DMS 273 (cell line): Measurements from ENCODE around the gene ITPKA.
"Not testable (repeated sequence)": the region's sequence is repeated elsewhere in the genome, so short reads cannot be mapped to it uniquely, and the experiment has no call there.

Experiments used
- DNase-seq: peaks from one replicate; lab custom pipeline; 2025; ENCODE audit not compliant: unreplicated experiment; lab: John Stamatoyannopoulos, UW

ITPKA gene

DNA sequence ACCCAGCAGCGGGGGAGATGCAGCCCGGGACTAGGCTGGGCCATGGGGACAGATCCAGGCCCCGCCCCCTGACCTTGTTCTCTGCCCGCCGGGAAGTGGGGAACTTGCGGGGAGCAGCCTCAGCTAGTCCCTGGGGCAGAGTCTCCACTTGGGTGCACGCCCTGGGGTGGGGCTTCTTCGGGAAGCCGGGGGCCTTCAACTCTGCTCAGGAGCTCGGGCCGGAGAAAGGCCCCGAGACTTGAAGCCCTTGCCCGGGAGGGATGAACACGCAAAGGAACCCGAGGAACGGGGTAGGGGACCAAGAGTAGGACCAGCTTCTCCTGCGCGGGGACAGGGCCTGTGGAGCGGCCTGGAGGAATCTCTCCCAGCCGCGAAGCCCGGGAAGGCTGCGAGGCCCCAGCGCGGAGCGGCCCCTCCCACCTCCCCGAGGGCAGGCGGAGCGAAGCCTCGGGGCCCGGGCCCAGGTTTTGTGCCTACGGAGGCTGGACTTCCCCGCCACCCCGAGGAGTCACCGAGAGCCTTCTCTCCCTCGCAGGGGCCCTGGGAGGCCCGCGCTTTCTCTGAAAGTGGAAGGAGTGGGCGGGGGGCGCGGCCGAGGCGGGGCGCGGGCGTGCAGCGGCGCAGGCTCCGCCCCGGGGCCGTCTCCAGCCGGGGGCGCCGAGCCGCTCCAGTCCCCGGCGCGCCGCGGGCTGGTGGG, at the start of gene ITPKA:
TSS of gene ITPKA (plus strand) at position 670 of the 697 bp plus-strand sequence. CDS start 54 bp downstream, outside the sequence.
- DNase-seq = peak; percentile 83

DNA sequence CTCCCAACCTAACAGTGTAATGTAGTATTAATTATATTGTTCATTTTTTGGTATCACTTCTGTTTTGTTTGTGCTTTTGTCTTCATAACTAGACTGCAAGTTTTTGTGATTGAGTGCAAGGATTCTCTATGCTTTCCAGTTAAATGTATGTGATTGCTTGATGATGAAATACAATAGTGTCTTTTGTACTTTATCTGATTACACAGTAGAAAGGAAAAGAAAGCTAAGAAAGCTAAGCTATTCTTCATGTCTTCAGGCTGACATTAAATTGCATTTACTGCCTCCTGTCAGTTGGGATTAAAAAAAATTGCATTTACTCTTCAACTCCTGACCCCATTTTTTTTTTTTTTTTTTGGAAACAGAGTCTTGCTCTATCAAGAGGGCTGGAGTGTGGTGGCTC, 48.3 kb upstream of the ITPKA start:
- no peak for DNase-seq

DNA sequence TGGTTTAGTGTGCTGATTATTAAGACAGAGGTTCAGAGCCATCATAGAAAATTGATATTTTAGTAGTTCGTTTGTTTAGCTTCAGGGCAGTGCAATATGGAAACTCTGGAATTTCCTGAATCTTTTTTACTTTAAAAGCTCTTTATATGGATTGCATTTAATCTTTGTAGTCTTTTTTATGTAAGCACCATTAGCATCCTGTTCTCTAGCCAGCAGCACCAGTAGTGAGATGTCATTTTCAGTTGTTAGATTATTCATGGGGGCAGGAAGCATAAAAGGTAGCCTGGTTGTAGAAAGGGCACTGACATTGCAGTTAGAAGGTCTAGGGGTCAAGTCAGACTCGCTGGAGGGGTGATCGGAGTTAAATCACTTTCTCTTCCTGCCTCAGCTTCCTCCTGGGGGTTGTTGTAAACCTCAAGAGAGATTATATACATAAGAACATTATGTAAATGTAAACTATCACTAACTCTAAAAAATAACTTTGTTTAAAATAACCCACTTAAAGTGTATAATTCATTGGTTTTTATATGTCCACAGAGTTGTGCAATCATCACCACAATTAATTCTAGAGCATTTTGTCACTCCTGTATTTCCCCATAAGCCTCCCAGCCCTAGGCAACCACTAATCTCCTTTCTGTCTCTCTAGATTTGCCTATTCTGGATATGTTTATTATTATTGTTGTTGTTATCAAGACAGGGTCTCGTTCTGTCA, 31.4 kb upstream of the ITPKA start:
- no peak for DNase-seq

DNA sequence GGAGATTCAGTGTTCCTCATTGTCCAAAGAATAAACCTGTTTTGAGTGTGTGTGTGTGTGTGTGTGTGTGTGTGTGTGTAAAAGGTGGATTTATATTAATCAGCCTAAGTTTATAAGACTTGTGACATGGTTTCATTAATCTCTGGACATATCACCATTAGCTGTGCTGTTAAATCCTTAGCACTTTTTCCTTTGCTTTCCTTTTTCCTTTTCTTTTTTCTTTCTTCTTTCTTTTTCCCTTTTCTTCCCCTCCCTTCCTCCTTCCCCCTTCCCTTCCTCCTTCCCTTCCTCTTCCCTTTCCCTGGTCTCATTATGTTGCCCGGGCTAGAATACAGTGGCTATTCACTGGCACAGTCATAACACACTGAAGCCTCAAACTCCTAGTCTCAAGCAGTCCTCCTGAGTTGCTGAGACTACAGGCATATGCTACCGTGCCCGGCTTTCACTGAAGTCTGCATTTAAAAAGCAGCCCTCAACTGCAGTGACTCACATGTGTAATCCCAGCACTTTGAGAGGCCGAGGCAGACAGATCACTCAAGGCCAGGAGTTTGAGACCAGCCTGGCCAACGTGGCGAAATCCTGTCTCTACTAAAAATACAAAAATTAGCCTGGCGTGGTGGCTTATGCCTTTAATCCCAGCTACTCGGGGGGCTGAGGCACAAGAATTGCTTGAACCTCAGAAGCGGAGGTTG, 28.6 kb upstream of the ITPKA start:
- DNase-seq = no peak

DNA sequence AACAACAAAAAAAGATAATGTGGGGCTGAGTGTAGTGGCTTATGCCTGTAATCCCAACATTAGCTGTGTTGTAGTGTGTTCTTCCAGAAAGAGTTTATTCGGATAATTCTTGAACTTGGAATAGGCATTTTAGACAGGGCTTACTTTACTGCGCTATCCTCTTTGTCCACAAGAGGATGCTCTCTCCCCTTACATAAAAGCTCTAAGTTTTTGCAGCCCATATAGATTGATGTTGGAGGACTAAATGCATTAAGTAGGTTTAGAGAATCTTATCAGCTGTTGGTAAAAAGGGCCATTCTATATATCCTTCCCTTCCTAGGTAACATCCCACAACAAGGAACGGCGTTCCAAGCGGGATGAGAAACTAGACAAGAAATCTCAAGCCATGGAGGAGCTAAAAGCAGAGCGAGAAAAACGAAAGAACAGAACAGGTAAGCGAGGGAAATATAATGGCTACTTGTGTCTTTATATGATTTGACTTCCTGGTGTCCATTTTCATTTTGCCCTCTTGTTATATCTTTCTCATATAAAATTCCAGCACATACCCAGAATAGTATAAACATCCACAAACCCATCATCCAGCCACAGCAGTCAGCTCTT, 27.8 kb upstream of the ITPKA start:
- DNase-seq = peak; percentile 58

DNA sequence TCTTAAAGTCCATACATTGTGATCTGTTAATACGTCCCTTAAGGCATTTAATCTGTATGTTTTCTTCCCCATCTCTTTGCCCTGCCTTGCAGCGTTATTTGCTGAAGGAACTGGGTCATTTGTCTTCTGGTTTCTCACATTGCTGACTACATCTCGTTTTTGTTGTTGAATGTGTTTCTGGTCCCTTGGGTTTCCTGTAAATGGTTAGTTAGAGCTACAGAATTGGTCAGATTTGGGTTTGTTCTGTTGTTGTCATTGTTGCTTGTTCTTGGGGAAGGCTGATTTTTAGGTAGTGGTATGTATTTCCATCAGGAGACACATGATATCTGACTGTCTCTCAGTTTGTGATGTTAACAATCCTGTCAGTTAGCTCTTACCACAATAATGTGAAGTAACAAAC, 27.0 kb upstream of the ITPKA start:
- DNase-seq = no peak

DNA sequence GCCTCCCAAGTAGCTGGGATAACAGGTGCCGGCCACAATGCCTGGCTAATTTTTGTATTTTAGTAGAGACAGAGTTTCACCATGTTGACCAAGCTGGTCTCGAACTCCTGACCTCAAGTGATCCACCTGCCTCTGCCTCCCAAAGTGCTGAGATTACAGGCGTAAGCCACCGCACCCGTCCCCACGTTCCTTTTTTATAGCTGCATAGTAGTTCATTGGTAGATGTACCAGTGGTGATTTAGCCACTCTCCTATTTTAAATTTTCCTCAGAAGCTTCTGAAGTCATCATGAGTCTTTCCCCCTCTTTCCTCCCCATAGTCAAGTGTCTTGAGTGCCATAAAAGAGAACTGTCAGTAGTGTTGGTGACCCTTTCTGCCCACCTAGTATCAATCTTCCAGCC, 24.0 kb upstream of the ITPKA start:
- DNase-seq = not testable (repeated sequence)

DNA sequence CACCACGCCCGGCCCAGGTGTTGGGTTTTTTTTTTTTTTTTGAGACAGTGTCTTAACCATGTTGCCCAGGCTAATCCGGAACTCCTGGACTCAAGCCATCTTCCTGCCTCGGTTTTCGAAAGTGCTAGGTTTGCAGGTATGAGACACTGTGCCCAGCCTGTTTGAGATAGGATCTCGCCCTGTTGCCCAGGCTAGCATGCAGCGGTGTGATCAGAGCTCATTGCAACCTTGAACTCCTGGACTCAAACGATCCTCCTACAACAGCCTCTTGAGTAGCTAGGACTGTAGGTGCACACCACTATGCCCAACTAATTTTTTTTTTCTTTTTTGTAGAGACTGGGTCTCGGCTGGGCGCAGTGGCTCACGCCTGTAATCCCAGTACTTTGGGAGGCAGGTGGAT, 20.3 kb upstream of the ITPKA start:
- no peak for DNase-seq

DNA sequence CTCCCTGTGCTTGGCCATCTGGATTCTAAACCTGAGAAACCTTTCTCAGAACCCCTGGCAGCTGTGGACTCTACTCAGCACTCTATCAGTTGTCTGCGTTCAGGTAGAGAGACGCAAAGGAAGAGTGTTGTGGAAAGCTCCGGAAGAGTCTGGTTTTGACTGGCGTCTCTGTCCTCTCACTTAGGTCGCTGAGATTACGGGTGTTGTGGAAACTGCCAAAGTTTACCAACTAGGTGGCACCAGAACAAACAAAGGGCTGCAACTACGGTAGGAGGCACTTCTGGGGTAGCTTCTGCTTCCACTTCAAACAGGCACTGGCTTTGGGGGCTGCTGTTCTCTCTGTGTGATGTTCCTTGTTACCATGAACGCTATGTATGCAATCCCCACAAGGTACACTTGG, 19.2 kb upstream of the ITPKA start:
- DNase-seq = no peak

DNA sequence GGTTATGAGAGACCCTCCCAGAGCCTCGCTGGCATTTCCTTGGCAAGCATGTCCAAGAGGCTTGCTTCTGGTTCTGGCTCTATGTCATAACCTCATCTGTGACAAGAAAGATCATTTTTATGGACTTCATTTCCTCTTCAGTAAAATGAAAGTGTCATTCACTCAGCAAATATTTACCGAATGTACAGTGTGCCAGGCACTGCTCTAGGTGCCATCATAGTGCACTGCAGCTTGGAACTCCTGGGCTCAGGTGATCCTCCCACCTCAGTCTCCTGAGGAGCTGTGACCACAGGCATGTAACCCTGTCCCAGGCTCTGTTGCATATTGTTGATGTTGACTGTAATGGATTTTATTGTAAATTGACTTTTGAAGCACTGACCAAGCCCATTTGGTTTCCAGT, 18.7 kb upstream of the ITPKA start:
- DNase-seq = no peak

DNA sequence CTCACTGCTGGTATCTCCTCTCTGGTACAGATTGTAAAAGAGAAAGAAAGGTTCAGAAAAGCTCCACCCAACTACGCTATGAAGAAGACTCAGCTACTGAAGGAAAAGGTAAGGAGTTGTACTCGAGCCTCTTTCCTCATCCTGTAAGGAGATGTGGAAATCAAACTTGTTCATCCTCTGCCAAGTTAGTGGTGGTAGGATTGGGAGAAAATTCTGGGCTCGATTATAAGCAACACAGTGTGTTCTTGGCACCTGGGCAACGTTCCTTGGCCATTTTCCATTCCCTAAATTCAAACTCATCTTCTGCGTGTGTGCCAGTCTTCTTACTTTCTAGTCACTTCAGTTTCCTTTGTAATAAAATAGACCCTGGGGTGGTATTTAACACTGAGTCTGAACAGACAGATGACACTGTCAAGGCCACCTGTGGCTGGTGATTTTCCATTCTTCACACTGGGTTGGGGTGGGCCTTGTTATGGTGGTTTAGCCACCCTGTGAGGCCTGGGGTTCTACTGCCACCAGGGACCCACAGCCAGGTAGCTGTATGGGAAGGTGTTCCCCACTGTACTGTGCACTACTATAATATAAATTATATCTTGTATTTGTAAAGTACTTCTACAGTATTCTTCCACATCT, 17.1 kb upstream of the ITPKA start:
- no peak for DNase-seq

DNA sequence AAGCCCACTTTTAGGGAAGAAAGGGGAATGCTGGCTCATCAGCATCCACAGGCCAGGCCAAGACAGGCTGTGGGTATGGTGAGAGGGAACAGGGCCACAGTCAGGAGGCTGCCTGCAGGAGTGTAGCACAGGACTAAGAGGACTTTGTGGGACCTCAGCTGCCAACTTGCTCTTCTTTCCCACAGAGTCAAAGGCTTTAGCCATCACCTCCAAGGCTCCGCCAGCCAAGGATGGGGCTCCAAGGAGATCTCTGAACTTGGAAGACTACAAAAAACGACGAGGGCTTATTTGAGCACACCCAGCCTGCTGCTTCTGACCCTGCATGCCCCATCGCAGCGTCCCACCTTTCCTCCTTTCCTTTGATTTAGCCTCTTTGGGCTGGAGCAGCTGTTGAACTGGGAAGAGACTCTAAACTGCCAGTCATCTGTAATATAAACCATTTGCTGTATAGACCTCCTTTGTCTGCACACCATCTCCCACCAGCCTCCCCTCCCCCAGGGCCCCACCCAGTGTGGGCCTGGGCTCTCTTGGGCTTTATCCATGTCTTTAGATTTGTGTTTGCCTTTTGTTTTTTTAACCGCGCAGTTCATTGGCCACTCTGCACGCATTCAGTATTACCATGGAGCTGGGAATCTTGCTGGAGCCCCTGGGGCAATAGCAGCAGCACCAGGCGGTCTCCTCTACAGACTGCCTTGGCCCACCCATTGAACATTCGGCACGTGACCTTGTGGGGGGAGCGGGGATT, 13.1 kb upstream of the ITPKA start:
- no peak for DNase-seq

DNA sequence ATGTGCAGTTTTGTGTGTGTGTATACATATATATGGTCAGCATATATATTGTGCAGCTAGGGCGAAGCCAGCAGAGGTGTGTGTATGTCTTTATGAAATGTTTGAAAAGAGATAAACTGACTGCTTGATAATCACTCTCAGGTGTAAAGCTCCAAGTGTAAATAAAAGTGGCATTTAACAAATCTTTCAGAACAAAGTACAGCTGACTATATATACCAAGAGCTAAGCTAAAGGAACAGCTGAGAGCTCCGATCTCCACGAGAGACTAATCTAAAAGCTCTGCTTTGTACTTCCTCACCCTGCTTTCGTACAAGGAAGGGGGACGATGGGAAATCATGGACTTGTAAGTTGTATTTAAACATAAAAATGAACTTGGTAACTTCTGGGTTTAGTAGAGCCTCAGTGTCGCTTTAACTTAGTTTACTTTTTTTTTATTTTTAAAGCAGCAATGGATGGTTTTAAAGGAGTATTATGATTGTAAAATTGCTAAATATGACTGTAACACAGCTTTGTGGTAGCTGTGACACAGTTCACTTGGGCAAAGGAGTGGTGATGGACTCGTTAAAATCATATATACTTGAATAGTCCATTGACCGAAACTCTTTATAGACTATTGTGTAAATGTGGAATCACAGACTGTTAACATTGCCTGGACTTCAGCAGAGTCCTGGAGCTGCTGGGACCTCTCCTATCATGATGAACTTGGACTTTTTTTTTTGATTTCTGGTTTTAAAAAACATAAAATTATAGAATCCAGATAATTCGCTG, 11.4 kb upstream of the ITPKA start:
- no peak for DNase-seq

DNA sequence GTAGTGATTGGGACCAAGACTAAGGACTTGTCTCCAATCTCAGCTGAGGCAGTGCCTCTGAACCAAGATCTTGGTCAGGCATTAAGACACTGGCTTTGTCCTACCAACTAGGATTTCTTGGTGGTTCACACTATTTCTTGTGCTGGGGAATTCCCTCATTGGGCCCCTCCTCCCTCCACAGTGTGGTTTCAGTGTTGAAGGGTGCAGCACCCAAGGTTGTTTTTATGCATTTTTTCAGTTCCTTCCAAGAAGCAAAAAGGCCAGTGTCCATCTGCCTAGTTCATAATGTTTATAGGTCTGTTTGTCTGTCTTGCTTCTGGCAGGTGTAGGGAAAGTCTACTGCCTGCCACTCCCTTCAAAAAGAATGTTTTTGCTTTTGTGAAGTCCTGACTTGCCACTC, 10.6 kb upstream of the ITPKA start:
- no peak for DNase-seq

DNA sequence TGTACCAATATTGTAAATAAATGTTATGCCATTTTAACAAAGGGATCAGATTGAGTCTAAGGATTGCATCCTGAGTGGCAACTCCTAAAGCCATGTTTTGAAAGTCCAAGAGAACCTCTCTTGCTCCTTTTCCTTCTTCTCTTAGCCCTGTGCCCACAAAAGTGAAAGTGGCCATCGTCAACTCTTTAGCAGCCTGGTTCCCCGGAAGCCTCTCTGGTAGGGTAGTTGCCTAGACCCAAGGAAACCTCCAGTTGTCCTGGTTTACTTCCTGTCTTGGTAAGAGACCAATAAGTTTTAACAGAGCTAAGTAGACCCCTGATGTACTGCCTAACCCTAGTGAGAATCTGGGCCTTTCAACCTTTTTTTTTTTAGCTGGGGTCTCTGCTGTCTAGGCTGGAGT, 10.2 kb upstream of the ITPKA start:
- DNase-seq = no peak

DNA sequence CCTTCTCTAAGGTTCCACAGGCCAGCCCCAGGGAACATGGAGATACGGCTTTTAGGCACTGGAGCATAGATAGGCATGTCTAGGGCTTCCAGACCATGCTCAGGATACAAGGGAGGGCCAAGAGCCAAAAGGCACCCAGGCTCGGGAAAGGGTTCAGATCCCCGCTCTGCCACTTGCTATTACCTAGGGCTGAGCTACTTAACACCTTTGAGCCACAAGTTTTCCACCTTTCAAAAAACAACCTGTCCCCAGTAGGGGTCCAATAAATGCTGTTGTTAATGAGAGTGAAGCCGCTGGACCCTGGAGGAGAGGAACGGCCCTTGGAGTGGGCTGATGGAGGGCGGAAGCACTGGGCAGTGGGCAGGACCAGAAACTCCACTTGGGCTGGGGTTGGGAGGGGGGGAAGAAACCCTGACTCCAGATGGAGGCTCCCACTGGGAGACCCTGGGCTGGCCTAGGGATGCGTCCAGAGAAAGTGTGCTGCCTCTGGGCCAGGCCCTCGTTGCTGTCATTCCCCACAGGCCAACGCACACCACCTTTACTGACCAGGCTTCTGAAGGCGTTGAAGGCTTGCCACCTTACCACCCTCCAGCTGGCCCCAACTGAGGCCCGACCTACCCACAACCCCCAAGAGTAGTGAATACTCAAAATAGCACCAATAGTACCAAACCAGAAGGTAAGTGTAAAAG, 8.6 kb upstream of the ITPKA start:
- no peak for DNase-seq

DNA sequence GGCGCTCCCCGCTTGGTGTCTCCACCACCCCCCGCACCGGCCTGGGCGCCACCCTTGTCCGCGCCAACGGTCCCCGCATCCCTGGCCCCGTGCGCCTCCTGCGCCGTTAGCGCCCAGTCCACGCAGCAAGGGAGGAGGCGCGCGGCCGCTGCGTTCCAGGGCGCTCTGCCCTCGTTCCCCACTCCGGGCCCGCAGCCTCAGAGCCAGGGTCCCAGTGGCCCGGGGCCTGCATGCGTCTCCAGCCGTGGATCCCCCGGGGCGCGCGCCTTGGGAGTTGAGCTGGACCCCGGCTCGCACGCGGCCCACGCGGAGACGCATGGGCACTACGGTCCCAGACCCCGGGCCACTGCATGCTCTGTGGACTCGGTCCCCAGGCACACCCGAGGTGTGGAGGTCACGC, 7.4 kb upstream of the ITPKA start:
- no peak for DNase-seq

DNA sequence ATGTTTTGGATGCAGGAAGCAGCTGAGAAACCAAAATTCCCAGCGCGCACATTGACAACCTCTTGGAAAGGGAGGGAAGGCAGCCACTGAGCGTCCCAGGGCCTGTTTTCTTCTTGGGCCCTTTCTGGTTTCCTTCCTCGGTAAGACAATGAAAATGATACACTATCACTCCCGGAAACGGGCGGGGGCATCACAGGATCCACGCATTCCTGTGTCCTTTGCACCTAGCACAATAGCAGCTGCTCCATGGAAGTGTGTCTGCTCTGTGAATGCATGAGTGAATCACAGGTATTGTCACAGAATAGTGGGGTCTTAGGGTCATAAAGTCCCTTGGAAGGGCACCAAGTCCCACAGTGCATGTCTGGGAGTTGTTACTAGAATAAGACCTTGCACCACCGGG, 6.3 kb upstream of the ITPKA start:
- no peak for DNase-seq

DNA sequence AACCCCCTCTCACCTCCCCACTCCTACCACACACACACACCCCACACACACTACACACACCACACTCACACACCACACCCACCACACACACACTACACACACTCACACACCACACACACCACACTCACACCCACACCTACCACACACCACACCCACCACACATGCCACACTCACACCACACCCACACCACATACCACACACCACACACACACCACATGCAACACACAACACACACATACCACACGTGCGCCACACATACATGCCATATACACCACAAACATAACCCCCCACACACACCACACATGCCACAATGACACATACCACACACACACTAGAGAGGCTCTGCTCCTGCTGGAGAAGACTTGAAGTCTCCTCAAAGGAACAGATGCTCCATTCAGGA, 5.9 kb upstream of the ITPKA start:
- no peak for DNase-seq
